Tibial artery (tissue), 4 donors: ENCODE results near the gene OSBPL8.

ENCODE experiments used
- DNase-seq, 2 donors: peaks; one replicate each; pipeline ENCODE4 v3.0.0-alpha.2; 2019
- H3K27ac ChIP-seq, 2 donors: fragments of 200-600 bp; sonication (generic) in 1 of 2; 1 replicate in 1 of 2; 2 replicates in 1 of 2; pipeline ENCODE4 v1.5.1; 2018 to 2019; ENCODE audit warnings: mild to moderate bottlenecking in 1 of 2
- H3K27me3 ChIP-seq, 2 donors: fragments of 200-600 bp; sonication (generic) in 1 of 2; one replicate each; pipeline versions ENCODE4 v1.5.1 to v1.6.0; 2016 to 2019
- H3K36me3 ChIP-seq, 3 donors: fragments of 200-600 bp; sonication (generic) in 2 of 3; one replicate each; pipeline ENCODE4 v1.5.1; 2016 to 2019; ENCODE audit warnings: mild to moderate bottlenecking in 2 of 3
- H3K4me1 ChIP-seq, 4 donors: fragments of 200-600 bp; sonication (generic) in 2 of 4; 1 replicate in 3 of 4; 2 replicates in 1 of 4; pipeline ENCODE4 v1.5.1; 2016 to 2019
- H3K4me3 ChIP-seq, 2 donors: fragments of 200-600 bp; sonication (generic) in 1 of 2; 1 replicate in 1 of 2; 2 replicates in 1 of 2; pipeline ENCODE4 v1.5.1; 2018 to 2019; ENCODE audit warnings: mild to moderate bottlenecking in 2 of 2
- H3K9me3 ChIP-seq, 3 donors: fragments of 200-600 bp; sonication (generic) in 1 of 3; one replicate each; pipeline ENCODE4 v1.5.1; 2016 to 2019
- CTCF ChIP-seq, 2 experiments: fragments of 200-600 bp in 1 of 2; fragments of 450-650 bp in 1 of 2; IDR thresholded peaks; one replicate each; pipeline ENCODE4 v1.5.1; 2017 to 2019; ENCODE audit warnings: antibody characterized with exemption in 2 of 2, mild to moderate bottlenecking in 1 of 2, moderate library complexity in 1 of 2
- intact Hi-C: fragments of 100-400 bp; cut with DNase I; formaldehyde crosslinking; loops from one replicate; pipeline ENCODE4 v1.15.0; 2023; ENCODE audit warnings: low total_unique reads

OSBPL8 gene

GRCh38 chr12:76559400-76560085, at the start of gene OSBPL8:
TSS of gene OSBPL8 (minus strand) at chr12:76559771. CDS start at chr12:76487551, 72,220 bp downstream.
- peaks cover 0 to 27% (median 13%) of the 10 kb centered on the region in 4 donors for H3K4me1 ChIP-seq
- peak in 1 of 2 experiments; percentile 21 for TF ChIP-seq CTCF (IDR thresholded peaks at IDR 0.05)

GRCh38 chr12:76608070-76608469, 48.5 kb upstream of the OSBPL8 start:
- DNase-seq = no peak
- TF ChIP-seq CTCF (IDR thresholded peaks at IDR 0.05) = no peak
- Histone ChIP-seq H3K27me3 (no peaks in the 10 kb centered on the region), H3K9me3 (no peaks in the 10 kb centered on the region), H3K27ac (no peak overlapping the region), H3K4me1 (no peaks in the 10 kb centered on the region), H3K4me3 (no peak overlapping the region), H3K36me3 (no peaks in the 10 kb centered on the region)
- intact Hi-C loops = no loop called here

More at GRCh38 chr12:76559400-76560085, at the start of gene OSBPL8:
- no peaks in the 10 kb centered on the region for H3K36me3 ChIP-seq
- intact Hi-C loops = loop anchor here (10.0 kb wide), 1 partner anchor 215 kb away; the partner anchor contains the start of gene BBS10
- H3K9me3 ChIP-seq = no peaks in the 10 kb centered on the region
- peak within 1 kb of the TSS; percentile 93 to 97 for H3K27ac ChIP-seq
- H3K27me3 ChIP-seq = no peaks in the 10 kb centered on the region
- H3K4me3 ChIP-seq = peak within 1 kb of the TSS; percentile 69 to 93
- DNase-seq = peak; percentile 95 to 98

GRCh38 chr12:76595056-76595455, 35.5 kb upstream of the OSBPL8 start:
- DNase-seq = no peak
- H3K36me3 ChIP-seq = no peaks in the 10 kb centered on the region
- TF ChIP-seq CTCF (IDR thresholded peaks at IDR 0.05) = no peak
- H3K27ac ChIP-seq = no peak overlapping the region
- no peaks in the 10 kb centered on the region for H3K4me1 ChIP-seq
- intact Hi-C loops = no loop called here
- H3K4me3 ChIP-seq = no peak overlapping the region
- no peaks in the 10 kb centered on the region for H3K9me3 ChIP-seq
- no peaks in the 10 kb centered on the region for H3K27me3 ChIP-seq

GRCh38 chr12:76591476-76591875, 31.9 kb upstream of the OSBPL8 start:
- intact Hi-C loops = no loop called here
- no peak overlapping the region for H3K27ac ChIP-seq
- no peaks in the 10 kb centered on the region for H3K4me1 ChIP-seq
- no peaks in the 10 kb centered on the region for H3K36me3 ChIP-seq
- TF ChIP-seq CTCF (IDR thresholded peaks at IDR 0.05) = no peak
- H3K27me3 ChIP-seq = no peaks in the 10 kb centered on the region
- H3K9me3 ChIP-seq = no peaks in the 10 kb centered on the region
- no peak overlapping the region for H3K4me3 ChIP-seq
- DNase-seq = no peak

GRCh38 chr12:76590131-76590530, 30.6 kb upstream of the OSBPL8 start:
- no peaks in the 10 kb centered on the region for H3K9me3 ChIP-seq
- no peak overlapping the region for H3K4me3 ChIP-seq
- no peaks in the 10 kb centered on the region for H3K36me3 ChIP-seq
- no peaks in the 10 kb centered on the region for H3K27me3 ChIP-seq
- H3K27ac ChIP-seq = no peak overlapping the region
- TF ChIP-seq CTCF (IDR thresholded peaks at IDR 0.05) = no peak
- intact Hi-C loops = no loop called here
- no peak for DNase-seq
- no peaks in the 10 kb centered on the region for H3K4me1 ChIP-seq
